ENCODE measurements around the gene NHLRC1.

GRCh38 chr6:18136260-18136659 is 13.8 kb upstream of the NHLRC1 start:
- no peak for TF ChIP-seq CTCF (IDR thresholded peaks at IDR 0.05)
- TF ChIP-seq POLR2A (IDR thresholded peaks at IDR 0.05) = no peak
- no peak for TF ChIP-seq POLR2AphosphoS5 (IDR thresholded peaks at IDR 0.05)

Measured in gastroesophageal sphincter (tissue), 3 donors.